HepG2 (cell line): ENCODE measurements around the gene CD7. TPM values are rescaled to one million over a fixed set of nuclear protein-coding genes. Genes with fewer than 3 reads are reported as not detected.

Source experiments
- MED8 ChIP-seq: sonication (generic); formaldehyde crosslinking; IDR thresholded peaks from 2 replicates; pipeline ENCODE4 v1.8.1; 2023; ENCODE audit warnings: mild to moderate bottlenecking, missing genetic modification reagents; ENCODE audit not compliant: insufficient replicate concordance
- NR0B2 ChIP-seq: sonication (generic); formaldehyde crosslinking; IDR thresholded peaks from 2 replicates; pipeline ENCODE4 v1.4.0; 2020; ENCODE audit warnings: mild to moderate bottlenecking, missing genetic modification reagents
- NR2F6 ChIP-seq, 2 experiments: IDR thresholded peaks; 2 replicates each; pipeline ENCODE4 v1.6.1; 2016; ENCODE audit warnings: antibody characterized with exemption in 1 of 2, mild to moderate bottlenecking in 1 of 2
- PBX2 ChIP-seq: IDR thresholded peaks from 2 replicates; pipeline ENCODE4 v1.6.1; 2016; ENCODE audit warnings: control low read depth
- RNF219 ChIP-seq: sonication (generic); formaldehyde crosslinking; IDR thresholded peaks from 2 replicates; pipeline ENCODE4 v1.5.0; 2020; ENCODE audit warnings: mild to moderate bottlenecking, missing genetic modification reagents
- RXRA ChIP-seq: sonication (generic); formaldehyde crosslinking; IDR thresholded peaks from 2 replicates; pipeline ENCODE4 v1.5.1; 2020; ENCODE audit warnings: missing genetic modification reagents
- SAFB2 ChIP-seq: sonication (generic); formaldehyde crosslinking; IDR thresholded peaks from 2 replicates; pipeline ENCODE4 v1.5.1; 2020; ENCODE audit warnings: missing genetic modification reagents, low read depth, mild to moderate bottlenecking, borderline replicate concordance
- SNAPC5 ChIP-seq: sonication (generic); formaldehyde crosslinking; IDR thresholded peaks from 2 replicates; pipeline ENCODE4 v1.8.1; 2023; ENCODE audit warnings: mild to moderate bottlenecking, missing genetic modification reagents, borderline replicate concordance
- TBX3 ChIP-seq: fragments of 450-650 bp; IDR thresholded peaks from 2 replicates; pipeline ENCODE4 v1.6.1; 2017; ENCODE audit warnings: antibody characterized with exemption, mild to moderate bottlenecking, inconsistent platforms, borderline replicate concordance
- ZNF253 ChIP-seq: sonication (generic); formaldehyde crosslinking; IDR thresholded peaks from 2 replicates; pipeline ENCODE4 v1.8.0; 2022; ENCODE audit warnings: mild to moderate bottlenecking, missing genetic modification reagents, borderline replicate concordance
- ZNF746 ChIP-seq: sonication (generic); formaldehyde crosslinking; IDR thresholded peaks from 2 replicates; pipeline ENCODE4 v1.8.0; 2022; ENCODE audit warnings: mild to moderate bottlenecking, missing genetic modification reagents
- ZNF766 ChIP-seq: sonication (generic); formaldehyde crosslinking; IDR thresholded peaks from 2 replicates; pipeline ENCODE4 v1.5.0; 2020; ENCODE audit warnings: missing genetic modification reagents, borderline replicate concordance
- ZNF878 ChIP-seq: sonication (generic); formaldehyde crosslinking; IDR thresholded peaks from 2 replicates; pipeline ENCODE4 v1.8.1; 2023; ENCODE audit warnings: mild to moderate bottlenecking, missing genetic modification reagents, moderate library complexity
- polyA plus RNA-seq, 8 experiments: library from polyadenylated mRNA; depleted of rRNA in 3 of 8; stranded (reverse) in 7 of 8; unstranded in 1 of 8; fragments of >200 nt; fragmentation: Illumina TruSeq in 4 of 8; extraction: Trizol in 4 of 8; gene quantifications; 2 replicates each; pipeline versions ENCODE4 v1.2.1 to v1.2.3, GENCODE V29; 2011 to 2016; ENCODE audit warnings: low read depth in 4 of 8, missing spikeins in 1 of 8, mixed read lengths in 1 of 8; ENCODE audit not compliant: insufficient read depth in 1 of 8
- total RNA-seq, 5 experiments: library from RNA; depleted of rRNA; stranded (reverse); fragments of >200 nt; fragmentation: Illumina TruSeq; extraction: Trizol; gene quantifications; 2 replicates each; pipeline ENCODE4 v1.2.3, GENCODE V29; 2016; ENCODE audit warnings: low read depth in 1 of 5
- TF ChIP-seq, protein P1 (sequence below): sonication (generic); formaldehyde crosslinking; IDR thresholded peaks from 2 replicates; pipeline ENCODE4 v1.4.0; 2020; ENCODE audit warnings: missing genetic modification reagents
- TF ChIP-seq, protein P2 (sequence below): sonication (generic); formaldehyde crosslinking; IDR thresholded peaks from 2 replicates; pipeline ENCODE4 v1.4.0; 2020; ENCODE audit warnings: missing genetic modification reagents, mild to moderate bottlenecking, borderline replicate concordance

CD7 gene
- total and polyA plus RNA-seq, 2 of the 13 experiments (the other 11 are each of a cell fraction or from before 2014, with no cell fraction given): 67.6 to 76.4 TPM

- TF ChIP-seq NR2F6 (IDR thresholded peaks at IDR 0.05): no peak
- no peak for TF ChIP-seq NR2F6 (CRISPR knock-in tag; IDR thresholded peaks at IDR 0.05)
- TF ChIP-seq ZNF253: no peak
- TF ChIP-seq MED8 (CRISPR knock-in tag): no peak
- no peak for TF ChIP-seq PBX2 (CRISPR knock-in tag)
- TF ChIP-seq ZNF746 (CRISPR knock-in tag): no peak
- TF ChIP-seq RNF219 (CRISPR knock-in tag): no peak
- no peak for TF ChIP-seq ZNF878 (CRISPR knock-in tag)
- no peak for TF ChIP-seq RXRA (CRISPR knock-in tag)
- TF ChIP-seq, protein P1, sequence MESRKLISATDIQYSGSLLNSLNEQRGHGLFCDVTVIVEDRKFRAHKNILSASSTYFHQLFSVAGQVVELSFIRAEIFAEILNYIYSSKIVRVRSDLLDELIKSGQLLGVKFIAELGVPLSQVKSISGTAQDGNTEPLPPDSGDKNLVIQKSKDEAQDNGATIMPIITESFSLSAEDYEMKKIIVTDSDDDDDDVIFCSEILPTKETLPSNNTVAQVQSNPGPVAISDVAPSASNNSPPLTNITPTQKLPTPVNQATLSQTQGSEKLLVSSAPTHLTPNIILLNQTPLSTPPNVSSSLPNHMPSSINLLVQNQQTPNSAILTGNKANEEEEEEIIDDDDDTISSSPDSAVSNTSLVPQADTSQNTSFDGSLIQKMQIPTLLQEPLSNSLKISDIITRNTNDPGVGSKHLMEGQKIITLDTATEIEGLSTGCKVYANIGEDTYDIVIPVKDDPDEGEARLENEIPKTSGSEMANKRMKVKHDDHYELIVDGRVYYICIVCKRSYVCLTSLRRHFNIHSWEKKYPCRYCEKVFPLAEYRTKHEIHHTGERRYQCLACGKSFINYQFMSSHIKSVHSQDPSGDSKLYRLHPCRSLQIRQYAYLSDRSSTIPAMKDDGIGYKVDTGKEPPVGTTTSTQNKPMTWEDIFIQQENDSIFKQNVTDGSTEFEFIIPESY (CRISPR knock-in tag): peak; percentile 79
- TF ChIP-seq, protein P2, sequence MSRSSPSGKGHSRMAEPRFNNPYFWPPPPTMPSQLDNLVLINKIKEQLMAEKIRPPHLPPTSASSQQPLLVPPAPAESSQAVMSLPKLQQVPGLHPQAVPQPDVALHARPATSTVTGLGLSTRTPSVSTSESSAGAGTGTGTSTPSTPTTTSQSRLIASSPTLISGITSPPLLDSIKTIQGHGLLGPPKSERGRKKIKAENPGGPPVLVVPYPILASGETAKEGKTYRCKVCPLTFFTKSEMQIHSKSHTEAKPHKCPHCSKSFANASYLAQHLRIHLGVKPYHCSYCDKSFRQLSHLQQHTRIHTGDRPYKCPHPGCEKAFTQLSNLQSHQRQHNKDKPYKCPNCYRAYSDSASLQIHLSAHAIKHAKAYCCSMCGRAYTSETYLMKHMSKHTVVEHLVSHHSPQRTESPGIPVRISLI (CRISPR knock-in tag): no peak
- no peak for TF ChIP-seq SNAPC5 (CRISPR knock-in tag)
- no peak for TF ChIP-seq SAFB2 (CRISPR knock-in tag)
- no peak for TF ChIP-seq ZNF766 (CRISPR knock-in tag)
- TF ChIP-seq NR0B2 (CRISPR knock-in tag): no peak
- no peak for TF ChIP-seq TBX3
Observed at GRCh38 chr17:82350182-82351030, 33.0 kb upstream of the CD7 start (continued).
